Testis (tissue), 3 donors: ENCODE results near the gene IL20RA. TPM values are rescaled to one million over a fixed set of nuclear protein-coding genes. Genes with fewer than 3 reads are reported as not detected.
A peak's percentile ranks its signal among the peaks of the same experiment; 100 is the strongest.

ENCODE experiments used
- DNase-seq: peaks from one replicate; pipeline ENCODE4 v3.0.0-alpha.2; 2019
- H3K27ac ChIP-seq, 2 donors: fragments of 200-600 bp; sonication (generic); one replicate each; pipeline ENCODE4 v1.5.1; 2019
- H3K27me3 ChIP-seq: fragments of 200-600 bp; sonication (generic); one replicate; pipeline ENCODE4 v1.5.1; 2019
- H3K36me3 ChIP-seq: fragments of 200-600 bp; sonication (generic); one replicate; pipeline ENCODE4 v1.5.1; 2017; ENCODE audit warnings: low read depth; ENCODE audit errors: missing control alignments
- H3K4me1 ChIP-seq: fragments of 200-600 bp; sonication (generic); one replicate; pipeline ENCODE4 v1.5.1; 2019
- H3K4me3 ChIP-seq, 2 donors: fragments of 200-600 bp; sonication (generic); one replicate each; pipeline ENCODE4 v1.5.1; 2017 to 2019
- H3K9me3 ChIP-seq: fragments of 200-600 bp; sonication (generic); one replicate; pipeline ENCODE4 v1.5.1; 2017
- CTCF ChIP-seq, 3 experiments: fragments of 450-650 bp in 2 of 3; fragments of 200-600 bp in 1 of 3; sonication (generic) in 1 of 3; IDR thresholded peaks; one replicate each; pipeline ENCODE4 v1.5.1; 2016 to 2019; ENCODE audit warnings: antibody characterized with exemption in 3 of 3, mild to moderate bottlenecking in 2 of 3, moderate library complexity in 1 of 3
- POLR2A ChIP-seq: fragments of 450-650 bp; IDR thresholded peaks from one replicate; pipeline ENCODE4 v1.6.1; 2017; ENCODE audit warnings: antibody characterized with exemption, mild to moderate bottlenecking, moderate library complexity
- WGBS, 2 donors: methylation state at CpG; one replicate each; pipeline ENCODE4 v1.1.5; 2018; 5-methylcytosine and 5-hydroxymethylcytosine counted together
- intact Hi-C: fragments of 100-400 bp; cut with DNase I; formaldehyde crosslinking; loops from one replicate; pipeline ENCODE4 v1.15.1; 2023; ENCODE audit warnings: low total_unique reads
- polyA plus RNA-seq: library from polyadenylated mRNA; stranded (reverse); fragments of 350-450 nt; fragmentation: Illumina TruSeq; extraction: RNeasy Lipid Tissue Mini Kit (QIAGEN cat#74804); gene quantifications from one replicate; pipeline ENCODE4 v1.2.3, GENCODE V29; 2014; ENCODE audit warnings: low read depth, low replicate concordance; ENCODE audit not compliant: insufficient read depth
- total RNA-seq, 2 donors: library from RNA; depleted of rRNA; stranded (reverse); fragments of >200 nt; gene quantifications; one replicate each; pipeline ENCODE4 v1.2.3, GENCODE V29; 2016

IL20RA gene
- total and polyA plus RNA-seq, 3 donors from 2014 or later = 8.4 to 16.6 (median 16.1) TPM

DNA sequence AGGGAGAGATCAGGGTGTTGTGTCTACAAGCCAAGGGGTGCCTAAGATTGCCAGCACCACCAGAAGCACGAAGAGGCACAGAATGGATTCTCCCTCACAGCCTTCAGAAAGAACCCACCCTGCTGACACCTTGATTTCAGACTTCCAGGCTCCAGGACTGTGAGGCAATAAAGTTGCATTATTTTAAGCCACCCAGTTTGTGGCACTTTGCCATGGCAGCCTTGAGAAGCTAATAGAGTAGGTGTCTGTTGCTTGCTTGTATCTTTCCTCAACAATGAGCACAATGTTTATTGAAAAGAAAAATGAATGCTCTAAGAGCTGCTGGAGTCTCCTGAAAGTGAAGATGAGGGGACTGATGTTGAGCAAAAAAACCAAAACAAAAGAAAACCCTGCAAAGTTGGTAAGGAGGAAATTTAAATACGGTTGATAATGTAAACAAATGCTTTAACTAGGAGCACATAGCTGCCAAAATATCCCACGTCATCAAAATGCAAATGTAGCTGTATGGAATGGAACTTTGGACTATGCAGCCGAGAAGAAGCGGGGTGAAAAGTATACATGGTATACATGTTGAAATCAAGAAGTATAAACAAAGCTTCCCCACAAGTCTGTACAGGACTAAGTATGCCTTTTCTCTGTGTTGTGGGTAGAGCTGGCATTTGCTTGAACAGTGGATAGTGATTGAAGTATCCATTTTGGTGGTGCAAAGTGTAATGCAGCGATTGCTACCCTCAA, 8.0 kb downstream of the IL20RA start:
- 75 to 80% methylated on average over 6 of the region's 6 CpGs for WGBS, 2 donors
- no peaks in the 10 kb centered on the region for H3K9me3 ChIP-seq

GRCh38 chr6:137033828-137034227, 10.9 kb downstream of the IL20RA start:
- WGBS, 2 donors = 88% methylated on average over 2 of the region's 2 CpGs
- no peak for DNase-seq
- no peak overlapping the region for H3K4me3 ChIP-seq

More for the DNA sequence above, 8.0 kb downstream of the IL20RA start:
- H3K27me3 ChIP-seq = no peaks in the 10 kb centered on the region
- no peak overlapping the region for H3K4me3 ChIP-seq
- peak; percentile 57 for DNase-seq
- intact Hi-C loops = no loop called here
- no peaks in the 10 kb centered on the region for H3K4me1 ChIP-seq
- no peak for TF ChIP-seq CTCF (IDR thresholded peaks at IDR 0.05)
- no peak for TF ChIP-seq POLR2A
- no peaks in the 10 kb centered on the region for H3K36me3 ChIP-seq
- peak overlapping the region in 1 of 2 donors; percentile 13 for H3K27ac ChIP-seq

GRCh38 chr6:137031122-137031521, 13.6 kb downstream of the IL20RA start:
- intact Hi-C loops = no loop called here
- Histone ChIP-seq H3K36me3 (no peaks in the 10 kb centered on the region), H3K4me3 (no peak overlapping the region), H3K9me3 (no peaks in the 10 kb centered on the region), H3K4me1 (no peaks in the 10 kb centered on the region), H3K27me3 (no peaks in the 10 kb centered on the region), H3K27ac (no peak overlapping the region)
- 89 to 94% methylated on average over 3 of the region's 3 CpGs for WGBS, 2 donors
- TF ChIP-seq CTCF (IDR thresholded peaks at IDR 0.05) (no peak), POLR2A (no peak)
- no peak for DNase-seq

More at GRCh38 chr6:137033828-137034227, 10.9 kb downstream of the IL20RA start:
- Histone ChIP-seq H3K27ac (no peak overlapping the region), H3K9me3 (no peaks in the 10 kb centered on the region), H3K4me1 (no peaks in the 10 kb centered on the region), H3K27me3 (no peaks in the 10 kb centered on the region), H3K36me3 (no peaks in the 10 kb centered on the region)
- TF ChIP-seq CTCF (IDR thresholded peaks at IDR 0.05) (no peak), POLR2A (no peak)
- intact Hi-C loops = no loop called here

DNA sequence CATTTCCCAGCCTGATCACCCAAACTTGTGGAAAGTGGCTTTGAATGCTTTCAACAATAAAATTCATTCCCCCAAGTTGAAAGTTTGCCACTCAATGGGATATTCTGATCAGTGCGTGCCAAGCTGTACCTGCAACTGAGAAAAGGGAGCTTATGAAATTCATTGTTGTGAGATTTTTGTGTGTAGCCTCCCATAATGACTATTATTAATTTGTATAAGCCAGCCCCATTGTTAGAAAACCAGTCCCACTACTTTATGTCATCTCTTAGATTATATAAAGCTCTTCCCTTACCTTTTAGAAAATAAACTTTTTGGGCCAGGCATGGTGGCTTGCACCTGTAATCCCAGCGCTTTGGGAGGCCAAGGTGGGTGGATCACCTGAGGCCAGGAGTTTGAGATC, 15.9 kb downstream of the IL20RA start:
- Histone ChIP-seq H3K4me1 (no peaks in the 10 kb centered on the region), H3K9me3 (no peaks in the 10 kb centered on the region), H3K27ac (no peak overlapping the region), H3K36me3 (no peaks in the 10 kb centered on the region), H3K27me3 (no peaks in the 10 kb centered on the region), H3K4me3 (no peak overlapping the region)
- TF ChIP-seq CTCF (IDR thresholded peaks at IDR 0.05) = no peak
- no peak for TF ChIP-seq POLR2A
- intact Hi-C loops = no loop called here
- no peak for DNase-seq
- 42 to 49% methylated on average over 2 of the region's 2 CpGs for WGBS, 2 donors
